Right atrium auricular region (tissue), 2 donors: ENCODE measurements around the gene PHTF2. TPM values are rescaled to one million over a fixed set of nuclear protein-coding genes. Genes with fewer than 3 reads are reported as not detected.
"Not testable (repeated sequence)": the region's sequence is repeated elsewhere in the genome, so short reads cannot be mapped to it uniquely, and the experiment has no call there.

Experiments used
- DNase-seq: peaks from one replicate; pipeline ENCODE4 v3.0.0-alpha.2; 2019; ENCODE audit warnings: low spot score
- H3K27ac ChIP-seq, 2 donors: fragments of 200-600 bp; sonication (generic); 1 replicate in 1 of 2; 2 replicates in 1 of 2; pipeline ENCODE4 v1.5.1; 2016 to 2019
- H3K27me3 ChIP-seq, 2 donors: fragments of 200-600 bp; sonication (generic); one replicate each; pipeline versions ENCODE4 v1.5.1 to v1.6.0; 2017 to 2019
- H3K36me3 ChIP-seq: fragments of 200-600 bp; sonication (generic); one replicate; pipeline ENCODE4 v1.5.1; 2016
- H3K4me1 ChIP-seq, 2 donors: fragments of 200-600 bp; sonication (generic); one replicate each; pipeline versions ENCODE4 v1.5.1 to v1.6.0; 2017 to 2019
- H3K4me3 ChIP-seq, 2 donors: fragments of 200-600 bp; sonication (generic); 1 replicate in 1 of 2; 2 replicates in 1 of 2; pipeline ENCODE4 v1.5.1; 2017 to 2019; ENCODE audit warnings: mild to moderate bottlenecking in 1 of 2, moderate library complexity in 1 of 2
- H3K9me3 ChIP-seq, 2 donors: fragments of 200-600 bp; sonication (generic); one replicate each; pipeline ENCODE4 v1.5.1; 2019
- CTCF ChIP-seq, 2 donors: fragments of 200-600 bp; sonication (generic); IDR thresholded peaks; one replicate each; pipeline ENCODE4 v1.5.1; 2019; ENCODE audit warnings: antibody characterized with exemption in 2 of 2
- total RNA-seq, 2 donors: library from RNA; depleted of rRNA; stranded (reverse); fragments of >200 nt; gene quantifications; one replicate each; pipeline ENCODE4 v1.1.0, GENCODE V29; 2016

PHTF2 gene
- total RNA-seq, 2 donors from 2014 or later, result 14.3 to 31.6 TPM

GRCh38 chr7:77989981-77990566 is 191.5 kb downstream of the PHTF2 start:
- Histone ChIP-seq H3K27ac (no peak overlapping the region), H3K4me1 (no peaks in the 10 kb centered on the region), H3K4me3 (no peak overlapping the region), H3K27me3 (no peaks in the 10 kb centered on the region), H3K9me3 (no peaks in the 10 kb centered on the region), H3K36me3 (no peaks in the 10 kb centered on the region)
- no peak for TF ChIP-seq CTCF (IDR thresholded peaks at IDR 0.05)
- no peak for DNase-seq

DNA sequence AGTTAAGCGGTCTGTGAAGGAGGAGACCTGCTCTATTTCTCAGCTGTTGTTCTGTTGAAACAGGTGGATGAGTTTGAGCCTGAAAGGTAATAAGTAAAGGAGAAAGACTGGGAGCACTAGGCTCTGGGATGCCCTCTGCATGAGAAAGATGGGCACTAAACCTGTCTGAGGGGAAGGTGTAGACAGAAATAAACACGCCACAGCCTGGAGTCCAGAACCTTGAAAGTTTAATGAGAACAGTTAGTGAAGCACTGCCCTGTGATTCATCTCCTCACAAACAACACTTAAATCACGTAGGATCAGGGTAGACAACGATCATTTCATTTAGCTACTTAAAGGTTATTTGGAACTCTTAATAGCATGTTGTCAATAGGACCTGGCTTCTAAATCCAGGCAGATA is 193.1 kb downstream of the PHTF2 start:
- no peak for TF ChIP-seq CTCF (IDR thresholded peaks at IDR 0.05)
- no peaks in the 10 kb centered on the region for H3K4me1 ChIP-seq
- no peak overlapping the region for H3K27ac ChIP-seq

GRCh38 chr7:77993838-77994237 is 195.3 kb downstream of the PHTF2 start:
- no peaks in the 10 kb centered on the region for H3K9me3 ChIP-seq
- TF ChIP-seq CTCF (IDR thresholded peaks at IDR 0.05), result no peak
- no peaks in the 10 kb centered on the region for H3K36me3 ChIP-seq
- no peak overlapping the region for H3K27ac ChIP-seq
- DNase-seq, result no peak
- H3K4me3 ChIP-seq, result no peak overlapping the region
- no peaks in the 10 kb centered on the region for H3K4me1 ChIP-seq
- no peaks in the 10 kb centered on the region for H3K27me3 ChIP-seq

More for the DNA sequence above, 193.1 kb downstream of the PHTF2 start:
- Histone ChIP-seq H3K27me3 (no peaks in the 10 kb centered on the region), H3K9me3 (no peaks in the 10 kb centered on the region), H3K36me3 (no peaks in the 10 kb centered on the region), H3K4me3 (no peak overlapping the region)
- DNase-seq, result no peak

DNA sequence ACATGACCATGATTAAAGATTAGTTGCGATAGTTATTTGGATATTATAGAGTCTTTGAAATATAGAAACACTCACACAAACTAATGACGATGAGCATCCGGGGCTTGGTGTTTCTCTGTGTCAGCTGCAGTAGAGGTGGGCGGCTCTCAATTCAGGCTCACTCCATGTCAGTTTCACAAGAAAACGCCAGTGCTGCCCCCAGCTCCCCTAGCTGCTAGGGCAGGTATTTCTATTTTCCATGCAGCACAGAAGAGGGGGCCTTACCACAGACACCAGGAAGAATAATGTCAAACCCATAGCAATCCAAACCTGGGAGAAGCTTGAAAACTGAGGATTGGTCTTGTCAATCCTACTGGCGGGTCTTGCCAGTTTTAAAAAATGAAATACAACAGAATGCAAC is 197.1 kb downstream of the PHTF2 start:
- Histone ChIP-seq H3K9me3 (no peaks in the 10 kb centered on the region), H3K36me3 (no peaks in the 10 kb centered on the region), H3K4me3 (no peak overlapping the region), H3K4me1 (no peaks in the 10 kb centered on the region), H3K27ac (no peak overlapping the region), H3K27me3 (no peaks in the 10 kb centered on the region)
- TF ChIP-seq CTCF (IDR thresholded peaks at IDR 0.05), result no peak
- DNase-seq, result no peak

DNA sequence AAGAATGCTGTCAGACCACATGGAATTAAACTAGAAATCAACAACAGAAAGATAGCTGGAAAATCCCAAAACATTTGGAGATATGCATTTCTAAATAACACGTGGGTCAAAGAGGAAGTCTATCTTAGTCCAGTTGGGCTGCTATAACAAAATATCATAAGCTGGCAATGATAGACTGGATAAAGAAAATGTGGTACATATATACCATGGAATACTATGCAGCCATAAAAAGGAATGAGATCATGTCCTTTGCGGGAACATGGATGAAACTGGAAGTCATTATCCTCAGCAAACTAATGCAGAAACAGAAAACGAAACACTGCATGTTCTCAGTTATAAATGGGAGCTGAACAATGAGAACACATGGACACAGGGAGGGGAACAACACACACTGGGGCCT is 200.6 kb downstream of the PHTF2 start:
- H3K4me3 ChIP-seq, H3K4me1 ChIP-seq, H3K27ac ChIP-seq, H3K9me3 ChIP-seq, H3K36me3 ChIP-seq, H3K27me3 ChIP-seq, DNase-seq: not testable (repeated sequence)

- no peaks in the 10 kb centered on the region for H3K36me3 ChIP-seq
Observed at GRCh38 chr7:78002021-78002420, 203.4 kb downstream of the PHTF2 start.

More at GRCh38 chr7:78002021-78002420, 203.4 kb downstream of the PHTF2 start:
- Histone ChIP-seq H3K4me3 (no peak overlapping the region), H3K27me3 (no peaks in the 10 kb centered on the region), H3K9me3 (no peaks in the 10 kb centered on the region), H3K27ac (no peak overlapping the region), H3K4me1 (no peaks in the 10 kb centered on the region)
- no peak for DNase-seq
- TF ChIP-seq CTCF (IDR thresholded peaks at IDR 0.05), result no peak
